HAP-1 (cell line): ENCODE results near the gene LASP1NB.
A peak's percentile ranks its signal among the peaks of the same experiment; 100 is the strongest.
"Not testable (repeated sequence)": the region's sequence is repeated elsewhere in the genome, so short reads cannot be mapped to it uniquely, and the experiment has no call there.

Source experiments
- DNase-seq, 2 experiments: peaks; one replicate each; pipeline ENCODE4 v3.0.0-alpha.2; 2016 to 2020; ENCODE audit warnings: low spot score in 2 of 2
- H3K27me3 ChIP-seq: fragments of 250-450 bp; sonication (Bioruptor Pico); 2 replicates; pipeline ENCODE4 v1.5.1; 2020; ENCODE audit warnings: low read depth, mild to moderate bottlenecking, moderate library complexity
- H3K36me3 ChIP-seq: fragments of 250-450 bp; sonication (Bioruptor Pico); replicated peaks from 2 replicates; pipeline ENCODE4 v1.5.1; 2020; ENCODE audit warnings: mild to moderate bottlenecking
- H3K4me1 ChIP-seq: fragments of 250-450 bp; sonication (Bioruptor Pico); 2 replicates; pipeline ENCODE4 v1.5.1; 2020; ENCODE audit warnings: mild to moderate bottlenecking
- H3K4me3 ChIP-seq: fragments of 250-450 bp; sonication (Bioruptor Pico); 2 replicates; pipeline ENCODE4 v1.5.1; 2020; ENCODE audit warnings: mild to moderate bottlenecking, moderate library complexity
- H3K9me3 ChIP-seq: fragments of 250-450 bp; sonication (Bioruptor Pico); 2 replicates; pipeline ENCODE4 v1.5.1; 2020; ENCODE audit warnings: mild to moderate bottlenecking, moderate library complexity
- in situ Hi-C: fragments of 300-500 bp; cut with MboI; formaldehyde crosslinking; loops from 3 replicates; pipeline ENCODE4 v1.14.3; 2020; ENCODE audit warnings: low sequenced_read_pairs, inconsistent platforms, mixed read lengths

LASP1NB gene

GRCh38 chr17:38917259-38917658 lies 8.2 kb upstream of the LASP1NB start:
- Histone ChIP-seq H3K9me3 (no peaks in the 10 kb centered on the region), H3K4me1 (no peaks in the 10 kb centered on the region), H3K27me3 (no peaks in the 10 kb centered on the region), H3K36me3 (peaks cover 18% of the 10 kb centered on the region), H3K4me3 (no peak overlapping the region)
- DNase-seq = no peak
- in situ Hi-C loops = no loop called here

- H3K4me3 ChIP-seq = no peak overlapping the region
- no peaks in the 10 kb centered on the region for H3K9me3 ChIP-seq
- no peaks in the 10 kb centered on the region for H3K27me3 ChIP-seq
- peaks cover 18% of the 10 kb centered on the region for H3K36me3 ChIP-seq
- DNase-seq = no peak
- in situ Hi-C loops = no loop called here
- H3K4me1 ChIP-seq = no peaks in the 10 kb centered on the region
Measured at GRCh38 chr17:38918129-38918913, 7.1 kb upstream of the LASP1NB start.

GRCh38 chr17:38918916-38919315 lies 6.5 kb upstream of the LASP1NB start:
- Histone ChIP-seq H3K4me3 (no peak overlapping the region), H3K27me3 (no peaks in the 10 kb centered on the region), H3K9me3 (no peaks in the 10 kb centered on the region), H3K4me1 (no peaks in the 10 kb centered on the region), H3K36me3 (peaks cover 18% of the 10 kb centered on the region)
- DNase-seq = no peak
- in situ Hi-C loops = no loop called here

GRCh38 chr17:38919316-38920078 lies 5.9 kb upstream of the LASP1NB start:
- Histone ChIP-seq H3K9me3 (no peaks in the 10 kb centered on the region), H3K4me3 (no peak overlapping the region), H3K4me1 (no peaks in the 10 kb centered on the region), H3K36me3 (peaks cover 16% of the 10 kb centered on the region), H3K27me3 (no peaks in the 10 kb centered on the region)
- no peak for DNase-seq
- in situ Hi-C loops = no loop called here

- Histone ChIP-seq H3K27me3 (no peaks in the 10 kb centered on the region), H3K4me3 (no peak overlapping the region), H3K9me3 (no peaks in the 10 kb centered on the region), H3K36me3 (peaks cover 4% of the 10 kb centered on the region), H3K4me1 (no peaks in the 10 kb centered on the region)
- DNase-seq = peak in 1 of 2 experiments; percentile 2
- in situ Hi-C loops = no loop called here
Measured at GRCh38 chr17:38920374-38921291, 4.8 kb upstream of the LASP1NB start.

- peak in 1 of 2 experiments; percentile 6 for DNase-seq
- Histone ChIP-seq H3K27me3 (no peaks in the 10 kb centered on the region), H3K36me3 (no peaks in the 10 kb centered on the region; the same call in 1 of the 2 replicates), H3K4me1 (no peaks in the 10 kb centered on the region), H3K4me3 (no peak overlapping the region), H3K9me3 (no peaks in the 10 kb centered on the region)
- in situ Hi-C loops = no loop called here
Measured at GRCh38 chr17:38921756-38922411, 3.5 kb upstream of the LASP1NB start.

- Histone ChIP-seq H3K4me3 (no peak overlapping the region), H3K9me3 (no peaks in the 10 kb centered on the region), H3K27me3 (no peaks in the 10 kb centered on the region), H3K4me1 (no peaks in the 10 kb centered on the region), H3K36me3 (no peaks in the 10 kb centered on the region; the same call in 1 of the 2 replicates)
- DNase-seq = peak in 1 of 2 experiments; percentile 45
- in situ Hi-C loops = no loop called here
Measured at GRCh38 chr17:38922538-38923297, 2.7 kb upstream of the LASP1NB start.

GRCh38 chr17:38926293-38927070 lies 1.1 kb downstream of the LASP1NB start:
- no peaks in the 10 kb centered on the region for H3K36me3 ChIP-seq
- H3K4me3 ChIP-seq = no peak overlapping the region
- H3K9me3 ChIP-seq = no peaks in the 10 kb centered on the region
- DNase-seq = no peak
- in situ Hi-C loops = no loop called here
- H3K4me1 ChIP-seq = no peaks in the 10 kb centered on the region
- no peaks in the 10 kb centered on the region for H3K27me3 ChIP-seq

- H3K36me3 ChIP-seq, H3K4me3 ChIP-seq, H3K4me1 ChIP-seq, H3K9me3 ChIP-seq, H3K27me3 ChIP-seq, in situ Hi-C loops, DNase-seq: not testable (repeated sequence)
Measured at GRCh38 chr17:38930782-38931181, 5.4 kb downstream of the LASP1NB start.

- H3K9me3 ChIP-seq, H3K4me3 ChIP-seq, in situ Hi-C loops, H3K36me3 ChIP-seq, H3K27me3 ChIP-seq: not testable (repeated sequence)
- H3K4me1 ChIP-seq = peaks cover 16% of the 10 kb centered on the region
- peak in 1 of 2 experiments; percentile 35 for DNase-seq
Measured at GRCh38 chr17:38933962-38934361, 8.5 kb downstream of the LASP1NB start.

- H3K4me3 ChIP-seq = no peak overlapping the region
- no peaks in the 10 kb centered on the region for H3K36me3 ChIP-seq
- in situ Hi-C loops = no loop called here
- H3K27me3 ChIP-seq = peaks cover 4% of the 10 kb centered on the region; the same call in 1 of the 2 replicates
- peaks cover 19% of the 10 kb centered on the region for H3K4me1 ChIP-seq
- DNase-seq = no peak
- H3K9me3 ChIP-seq = no peaks in the 10 kb centered on the region
Measured at GRCh38 chr17:38939987-38940386, 14.6 kb downstream of the LASP1NB start.

GRCh38 chr17:38940404-38940803 lies 15.0 kb downstream of the LASP1NB start:
- H3K27me3 ChIP-seq = peaks cover 4% of the 10 kb centered on the region; the same call in 1 of the 2 replicates
- H3K9me3 ChIP-seq = no peaks in the 10 kb centered on the region
- peaks cover 19% of the 10 kb centered on the region for H3K4me1 ChIP-seq
- H3K4me3 ChIP-seq = no peak overlapping the region
- no peaks in the 10 kb centered on the region for H3K36me3 ChIP-seq
- in situ Hi-C loops = no loop called here
- DNase-seq = no peak
